NB4 (cell line): Measurements from ENCODE around the gene KCNH3.

Experiments
- POLR2A ChIP-seq: IDR thresholded peaks from 2 replicates; pipeline ENCODE4 v1.6.1; 2011; ENCODE audit warnings: mild to moderate bottlenecking; ENCODE audit not compliant: insufficient read length; ENCODE audit errors: extremely low read depth
- TF ChIP-seq, protein P1 (sequence below): IDR thresholded peaks from one replicate; pipeline ENCODE4 v1.5.1; 2012; ENCODE audit warnings: low read depth, low read length

DNA sequence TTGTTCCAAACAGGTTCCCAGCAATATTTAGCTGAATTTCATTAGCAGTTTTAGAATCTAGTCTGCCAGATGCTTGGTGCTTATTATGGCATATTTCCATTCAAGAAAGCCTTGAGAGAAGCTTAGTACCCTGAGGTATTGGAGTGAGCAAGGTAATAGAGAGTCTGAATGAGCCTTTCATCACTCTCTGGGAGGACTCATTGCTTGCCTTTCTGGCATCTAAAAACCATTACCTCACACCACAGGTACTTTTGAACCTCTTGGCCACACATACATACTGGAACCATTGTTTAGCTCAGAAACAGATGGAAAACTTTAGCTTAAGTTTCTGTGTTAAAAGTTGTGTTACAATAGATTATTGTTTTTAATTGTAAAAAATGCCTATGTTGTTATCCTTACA is 27.4 kb upstream of the KCNH3 start:
- TF ChIP-seq, protein P1, sequence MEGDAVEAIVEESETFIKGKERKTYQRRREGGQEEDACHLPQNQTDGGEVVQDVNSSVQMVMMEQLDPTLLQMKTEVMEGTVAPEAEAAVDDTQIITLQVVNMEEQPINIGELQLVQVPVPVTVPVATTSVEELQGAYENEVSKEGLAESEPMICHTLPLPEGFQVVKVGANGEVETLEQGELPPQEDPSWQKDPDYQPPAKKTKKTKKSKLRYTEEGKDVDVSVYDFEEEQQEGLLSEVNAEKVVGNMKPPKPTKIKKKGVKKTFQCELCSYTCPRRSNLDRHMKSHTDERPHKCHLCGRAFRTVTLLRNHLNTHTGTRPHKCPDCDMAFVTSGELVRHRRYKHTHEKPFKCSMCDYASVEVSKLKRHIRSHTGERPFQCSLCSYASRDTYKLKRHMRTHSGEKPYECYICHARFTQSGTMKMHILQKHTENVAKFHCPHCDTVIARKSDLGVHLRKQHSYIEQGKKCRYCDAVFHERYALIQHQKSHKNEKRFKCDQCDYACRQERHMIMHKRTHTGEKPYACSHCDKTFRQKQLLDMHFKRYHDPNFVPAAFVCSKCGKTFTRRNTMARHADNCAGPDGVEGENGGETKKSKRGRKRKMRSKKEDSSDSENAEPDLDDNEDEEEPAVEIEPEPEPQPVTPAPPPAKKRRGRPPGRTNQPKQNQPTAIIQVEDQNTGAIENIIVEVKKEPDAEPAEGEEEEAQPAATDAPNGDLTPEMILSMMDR, result no peak
- TF ChIP-seq POLR2A, result no peak
